Kidney epithelial cell (primary cell): ENCODE data around the gene PPP1R2B. TPM values are rescaled to one million over a fixed set of nuclear protein-coding genes. Genes with fewer than 3 reads are reported as not detected.
"Not testable (repeated sequence)": the region's sequence is repeated elsewhere in the genome, so short reads cannot be mapped to it uniquely, and the experiment has no call there.

ENCODE experiments used
- DNase-seq: peaks from one replicate; pipeline ENCODE4 v3.0.0-alpha.2; 2010; ENCODE audit warnings: low read depth
- H3K27me3 ChIP-seq: 2 replicates; pipeline ENCODE4 v1.6.0; 2011; ENCODE audit warnings: low read length; ENCODE audit not compliant: control insufficient read depth, insufficient read depth
- H3K36me3 ChIP-seq: 2 replicates; pipeline ENCODE4 v1.5.1; 2011; ENCODE audit warnings: low read length; ENCODE audit not compliant: control insufficient read depth, insufficient read depth
- H3K4me3 ChIP-seq: 2 replicates; pipeline ENCODE4 v1.5.1; 2011; ENCODE audit warnings: low read depth, mild to moderate bottlenecking, control low read depth, low read length
- total RNA-seq: library from RNA; depleted of rRNA; stranded (reverse); fragments of >200 nt; gene quantifications from 2 replicates; pipeline ENCODE4 v1.2.3, GENCODE V29; 2015
- TF ChIP-seq, protein P1 (sequence below): IDR thresholded peaks from 2 replicates; pipeline ENCODE4 v1.5.1; 2011; ENCODE audit warnings: mild to moderate bottlenecking, moderate library complexity, low read length, control low read depth, inconsistent platforms; ENCODE audit not compliant: insufficient read depth, poor library complexity, severe bottlenecking

PPP1R2B gene
- total RNA-seq, 1 donor from 2014 or later: not detected

DNA sequence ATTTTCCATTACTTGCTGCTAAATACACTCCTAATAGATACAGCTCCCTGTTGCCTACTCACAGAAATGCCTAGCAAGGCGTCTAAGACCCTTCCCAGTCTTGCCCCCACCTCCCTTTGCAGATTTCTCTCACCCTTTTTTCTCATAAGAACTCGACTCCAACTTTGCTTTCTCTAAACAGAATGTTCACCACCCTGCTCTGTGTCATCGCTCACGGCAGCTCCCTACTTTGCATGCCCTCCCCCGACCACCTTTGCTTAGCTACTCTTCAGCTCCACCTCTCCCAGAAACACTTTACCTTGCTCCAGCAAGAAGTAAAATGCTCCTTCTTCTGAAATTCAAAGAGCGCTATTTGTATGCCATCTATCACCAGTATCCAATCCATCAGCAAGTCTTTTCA lies 15.2 kb upstream of the PPP1R2B start:
- no peak for DNase-seq

DNA sequence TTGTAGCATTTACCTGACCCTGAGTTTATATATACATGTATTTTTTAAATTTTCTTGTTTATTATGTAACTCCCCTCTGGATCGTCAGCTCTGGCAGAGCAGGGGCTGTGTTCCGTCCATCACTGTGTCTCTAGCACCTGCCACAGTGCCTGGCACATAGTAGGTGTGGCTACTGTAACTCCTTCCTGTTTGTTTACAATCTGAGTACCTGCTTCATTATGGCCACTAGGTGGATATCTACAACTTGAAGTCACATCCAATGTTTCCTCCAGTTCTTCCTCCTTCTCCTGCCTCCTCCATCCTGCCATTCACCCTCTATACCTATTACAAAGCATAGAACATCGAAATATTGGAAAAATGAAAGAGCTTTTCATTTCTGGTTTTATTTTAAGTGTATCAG lies 14.2 kb upstream of the PPP1R2B start:
- H3K27me3 ChIP-seq: no peaks in the 10 kb centered on the region
- no peak overlapping the region for H3K4me3 ChIP-seq
- no peaks in the 10 kb centered on the region for H3K36me3 ChIP-seq
- TF ChIP-seq, protein P1, sequence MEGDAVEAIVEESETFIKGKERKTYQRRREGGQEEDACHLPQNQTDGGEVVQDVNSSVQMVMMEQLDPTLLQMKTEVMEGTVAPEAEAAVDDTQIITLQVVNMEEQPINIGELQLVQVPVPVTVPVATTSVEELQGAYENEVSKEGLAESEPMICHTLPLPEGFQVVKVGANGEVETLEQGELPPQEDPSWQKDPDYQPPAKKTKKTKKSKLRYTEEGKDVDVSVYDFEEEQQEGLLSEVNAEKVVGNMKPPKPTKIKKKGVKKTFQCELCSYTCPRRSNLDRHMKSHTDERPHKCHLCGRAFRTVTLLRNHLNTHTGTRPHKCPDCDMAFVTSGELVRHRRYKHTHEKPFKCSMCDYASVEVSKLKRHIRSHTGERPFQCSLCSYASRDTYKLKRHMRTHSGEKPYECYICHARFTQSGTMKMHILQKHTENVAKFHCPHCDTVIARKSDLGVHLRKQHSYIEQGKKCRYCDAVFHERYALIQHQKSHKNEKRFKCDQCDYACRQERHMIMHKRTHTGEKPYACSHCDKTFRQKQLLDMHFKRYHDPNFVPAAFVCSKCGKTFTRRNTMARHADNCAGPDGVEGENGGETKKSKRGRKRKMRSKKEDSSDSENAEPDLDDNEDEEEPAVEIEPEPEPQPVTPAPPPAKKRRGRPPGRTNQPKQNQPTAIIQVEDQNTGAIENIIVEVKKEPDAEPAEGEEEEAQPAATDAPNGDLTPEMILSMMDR: peak; percentile 16
- no peak for DNase-seq

More for the DNA sequence above, 15.2 kb upstream of the PPP1R2B start:
- TF ChIP-seq, protein P1: no peak
- Histone ChIP-seq H3K27me3 (no peaks in the 10 kb centered on the region), H3K4me3 (no peak overlapping the region), H3K36me3 (no peaks in the 10 kb centered on the region)

DNA sequence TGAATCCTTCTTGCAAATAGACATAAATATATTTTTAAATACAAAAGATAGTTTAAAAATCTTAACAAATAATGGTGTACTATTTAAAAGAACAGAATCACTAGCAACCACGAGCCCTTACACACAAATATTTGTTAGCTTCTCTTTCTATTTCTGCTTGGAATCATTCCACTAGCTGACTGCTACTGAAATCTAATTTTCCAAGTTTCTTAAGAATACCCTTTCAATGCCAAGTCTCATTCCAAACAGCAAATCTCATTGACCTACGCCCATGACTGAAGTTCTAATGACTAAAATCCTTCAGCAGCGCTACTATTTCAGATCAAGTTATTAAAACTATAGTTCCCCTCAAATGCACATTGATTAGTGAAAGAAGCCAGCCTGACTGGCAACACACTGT lies 13.2 kb upstream of the PPP1R2B start:
- no peak for DNase-seq
- TF ChIP-seq, protein P1: no peak

DNA sequence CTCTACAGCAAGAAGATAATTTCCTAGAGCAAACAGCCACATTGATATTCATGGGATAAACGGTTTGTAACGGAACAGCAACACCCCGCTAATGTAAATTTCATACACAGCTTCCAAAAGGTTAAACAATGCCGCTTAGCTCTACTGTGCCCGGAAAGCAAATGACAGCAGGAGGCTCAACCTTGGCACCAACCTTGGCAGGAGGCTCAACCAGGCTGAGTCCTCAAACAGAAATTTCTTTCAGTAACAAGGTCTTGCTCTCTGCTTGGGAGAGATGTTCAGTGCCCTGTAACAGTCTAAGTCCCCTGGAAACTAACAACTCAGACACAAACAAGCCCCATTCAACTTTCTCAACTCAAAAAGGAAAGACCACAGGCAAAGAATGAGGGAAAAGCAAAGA lies 11.1 kb upstream of the PPP1R2B start:
- no peak overlapping the region for H3K4me3 ChIP-seq
- H3K36me3 ChIP-seq: no peaks in the 10 kb centered on the region
- DNase-seq: no peak
- no peaks in the 10 kb centered on the region for H3K27me3 ChIP-seq
- TF ChIP-seq, protein P1: no peak

More for the DNA sequence above, 13.2 kb upstream of the PPP1R2B start:
- Histone ChIP-seq H3K36me3 (no peaks in the 10 kb centered on the region), H3K4me3 (no peak overlapping the region), H3K27me3 (no peaks in the 10 kb centered on the region)

DNA sequence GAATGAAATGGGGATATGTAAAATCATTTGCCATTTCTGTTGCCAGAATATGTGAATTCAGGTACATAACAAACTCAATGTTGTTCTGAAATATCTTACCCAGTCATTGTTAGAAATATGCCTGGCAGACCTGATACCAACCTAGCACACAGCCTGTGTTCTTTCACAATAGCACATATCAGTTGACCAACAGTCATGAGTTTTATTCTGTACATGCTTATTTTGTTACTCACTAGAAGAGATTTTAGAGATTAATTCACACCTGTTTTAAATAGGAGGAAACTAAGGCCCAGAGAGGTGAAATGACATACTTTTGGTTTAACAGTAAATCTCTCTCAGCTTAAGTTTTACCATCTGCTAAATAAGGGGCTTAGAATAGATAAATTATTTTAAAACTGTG lies 8.4 kb upstream of the PPP1R2B start:
- H3K27me3 ChIP-seq: no peaks in the 10 kb centered on the region

DNA sequence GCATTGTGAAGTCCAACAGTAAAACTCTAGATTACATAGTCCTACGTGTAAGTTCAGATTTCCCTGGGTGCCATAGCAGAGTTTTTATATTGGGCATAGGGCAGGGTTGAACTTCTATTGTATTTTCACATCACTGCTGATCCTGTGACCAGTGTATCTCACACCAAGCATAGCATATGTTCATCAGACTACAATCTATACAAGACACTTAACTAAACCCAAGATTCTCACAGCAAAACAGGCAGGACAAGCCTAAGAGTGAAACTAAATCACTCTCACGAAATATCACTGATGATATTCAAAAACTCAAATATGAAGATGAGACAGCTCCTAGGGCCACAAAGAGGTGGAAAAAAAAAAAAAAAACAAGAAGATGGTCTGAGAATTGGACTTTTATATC lies 3.2 kb upstream of the PPP1R2B start:
- Histone ChIP-seq H3K27me3 (peaks cover 3% of the 10 kb centered on the region), H3K4me3 (no peak overlapping the region), H3K36me3 (no peaks in the 10 kb centered on the region)
- TF ChIP-seq, protein P1: no peak
- no peak for DNase-seq

More for the DNA sequence above, 8.4 kb upstream of the PPP1R2B start:
- TF ChIP-seq, protein P1: no peak
- Histone ChIP-seq H3K4me3 (no peak overlapping the region), H3K36me3 (no peaks in the 10 kb centered on the region)
- DNase-seq: no peak

DNA sequence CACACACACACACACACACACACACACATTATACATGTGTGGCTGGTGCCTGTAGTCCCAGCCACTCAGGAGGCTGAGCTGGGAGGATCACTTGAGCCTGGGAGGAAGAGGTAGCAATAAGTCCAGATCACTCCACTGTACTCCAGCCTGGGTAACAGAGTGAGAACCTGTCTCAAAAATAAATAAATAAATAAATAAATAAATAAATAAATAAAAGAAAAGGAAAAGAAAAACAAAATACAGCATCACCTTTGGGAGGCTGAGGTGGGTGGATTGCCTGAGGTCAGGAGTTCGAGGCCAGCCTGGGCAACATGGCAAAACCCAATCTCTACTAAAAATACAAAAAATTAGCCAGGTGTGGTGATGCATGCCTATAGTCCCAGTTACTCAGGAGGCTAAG lies 1.6 kb upstream of the PPP1R2B start:
- not testable (repeated sequence) for H3K36me3 ChIP-seq, H3K4me3 ChIP-seq, H3K27me3 ChIP-seq, DNase-seq
